ENCODE data around the gene OR6C70. TPM values are rescaled to one million over a fixed set of nuclear protein-coding genes. Genes with fewer than 3 reads are reported as not detected.
"Not testable (repeated sequence)": the region's sequence is repeated elsewhere in the genome, so short reads cannot be mapped to it uniquely, and the experiment has no call there.

OR6C70 gene
- total RNA-seq, 1 donor from 2014 or later = not detected

- intact Hi-C loops (cut with DNase I) = no loop called here
- no peak for DNase-seq
Observed at GRCh38 chr12:55467836-55468235, 2.1 kb downstream of the OR6C70 start.

GRCh38 chr12:55464926-55465325, 5.0 kb downstream of the OR6C70 start:
- intact Hi-C loops (cut with DNase I); H3K36me3 ChIP-seq; DNase-seq; H3K9me3 ChIP-seq; H3K27me3 ChIP-seq (ENCODE audit: low read depth); H3K4me1 ChIP-seq; ATAC-seq; H3K4me3 ChIP-seq; H3K27ac ChIP-seq: not testable (repeated sequence)

More at GRCh38 chr12:55467836-55468235, 2.1 kb downstream of the OR6C70 start:
- Histone ChIP-seq H3K4me1 (no peaks in the 10 kb centered on the region), H3K9me3 (no peaks in the 10 kb centered on the region), H3K36me3 (no peaks in the 10 kb centered on the region), H3K27me3 (ENCODE audit: low read depth) (no peaks in the 10 kb centered on the region), H3K27ac (no peak overlapping the region), H3K4me3 (no peak overlapping the region)
- no peak for ATAC-seq
- no peak for TF ChIP-seq CTCF (IDR thresholded peaks at IDR 0.05)

GRCh38 chr12:55448825-55449224, 21.1 kb downstream of the OR6C70 start:
- Histone ChIP-seq H3K9me3 (no peaks in the 10 kb centered on the region), H3K27me3 (ENCODE audit: low read depth) (no peaks in the 10 kb centered on the region), H3K27ac (no peak overlapping the region), H3K4me1 (no peaks in the 10 kb centered on the region), H3K4me3 (no peak overlapping the region), H3K36me3 (no peaks in the 10 kb centered on the region)
- intact Hi-C loops (cut with DNase I) = no loop called here
- DNase-seq (no peak), ATAC-seq (no peak)
- TF ChIP-seq CTCF (IDR thresholded peaks at IDR 0.05) = no peak

GRCh38 chr12:55446326-55446725, 23.6 kb downstream of the OR6C70 start:
- ATAC-seq = no peak
- Histone ChIP-seq H3K27ac (no peak overlapping the region), H3K4me1 (no peaks in the 10 kb centered on the region), H3K27me3 (ENCODE audit: low read depth) (no peaks in the 10 kb centered on the region), H3K4me3 (no peak overlapping the region), H3K9me3 (no peaks in the 10 kb centered on the region), H3K36me3 (no peaks in the 10 kb centered on the region)
- intact Hi-C loops (cut with DNase I) = no loop called here
- TF ChIP-seq CTCF (IDR thresholded peaks at IDR 0.05) = no peak
- DNase-seq = no peak

- Histone ChIP-seq H3K9me3 (no peaks in the 10 kb centered on the region), H3K27me3 (ENCODE audit: low read depth) (no peaks in the 10 kb centered on the region), H3K4me3 (no peak overlapping the region), H3K36me3 (no peaks in the 10 kb centered on the region), H3K27ac (no peak overlapping the region), H3K4me1 (no peaks in the 10 kb centered on the region)
- DNase-seq (no peak), ATAC-seq (no peak)
- TF ChIP-seq CTCF (IDR thresholded peaks at IDR 0.05) = no peak
- intact Hi-C loops (cut with DNase I) = no loop called here
Observed at GRCh38 chr12:55445357-55445756, 24.6 kb downstream of the OR6C70 start.

- Histone ChIP-seq H3K4me1 (no peaks in the 10 kb centered on the region), H3K27me3 (ENCODE audit: low read depth) (no peaks in the 10 kb centered on the region), H3K9me3 (no peaks in the 10 kb centered on the region), H3K4me3 (no peak within 1 kb of the TSS), H3K36me3 (no peaks in the 10 kb centered on the region), H3K27ac (no peak within 1 kb of the TSS)
- ATAC-seq (no peak), DNase-seq (no peak)
- no peak for TF ChIP-seq CTCF (IDR thresholded peaks at IDR 0.05)
- intact Hi-C loops (cut with DNase I) = no loop called here
Observed at GRCh38 chr12:55443776-55444175, 26.2 kb downstream of the OR6C70 start, which contains the start of gene OR6C2. Gene OR6C2 (plus strand): TSS chr12:55444076. CDS start chr12:55452214, 8,138 bp downstream.

- H3K4me3 ChIP-seq, H3K36me3 ChIP-seq, ATAC-seq: not testable (repeated sequence)
Observed at GRCh38 chr12:55441233-55441632, 28.7 kb downstream of the OR6C70 start.

More at GRCh38 chr12:55441233-55441632, 28.7 kb downstream of the OR6C70 start:
- H3K27me3 ChIP-seq (ENCODE audit: low read depth); DNase-seq; H3K9me3 ChIP-seq; intact Hi-C loops (cut with DNase I); H3K4me1 ChIP-seq; H3K27ac ChIP-seq: not testable (repeated sequence)
